Stimulated activated CD4-positive, alpha-beta T cell treated with anti-CD3 and anti-CD28 coated beads, TNF-alpha, amount 100 ng/mL, for 48 hours (primary cell): ENCODE data around the gene PCSK4.
"Not testable (repeated sequence)": the region's sequence is repeated elsewhere in the genome, so short reads cannot be mapped to it uniquely, and the experiment has no call there.

Source experiments
- DNase-seq, 3 donors: peaks; one replicate each; pipeline ENCODE4 v3.0.0-alpha.2; 2020; ENCODE audit warnings: low read depth in 3 of 3

PCSK4 gene

GRCh38 chr19:1453525-1454364, 36.4 kb downstream of the PCSK4 start:
- DNase-seq: no peak

- no peak for DNase-seq
Observed at GRCh38 chr19:1452802-1453524, 37.2 kb downstream of the PCSK4 start.

GRCh38 chr19:1451916-1452801, 38.0 kb downstream of the PCSK4 start:
- DNase-seq: no peak

- no peak for DNase-seq
Observed at GRCh38 chr19:1450735-1451731, 39.1 kb downstream of the PCSK4 start.

- DNase-seq: no peak
Observed at GRCh38 chr19:1449467-1450442, 40.4 kb downstream of the PCSK4 start, which contains the start of gene APC2. Gene APC2, plus strand, starts transcription at chr19:1450121. Its CDS starts 2,881 bp downstream, at chr19:1453002.

- no peak for DNase-seq
Observed at GRCh38 chr19:1447944-1448343, 42.2 kb downstream of the PCSK4 start.

GRCh38 chr19:1447504-1447903, 42.6 kb downstream of the PCSK4 start:
- no peak for DNase-seq

GRCh38 chr19:1446713-1447481, 43.3 kb downstream of the PCSK4 start:
- no peak for DNase-seq

GRCh38 chr19:1445932-1446712, 44.0 kb downstream of the PCSK4 start:
- DNase-seq: no peak

GRCh38 chr19:1445185-1445931, 44.8 kb downstream of the PCSK4 start:
- peak; percentile 48 to 77 (median 60) for DNase-seq

- DNase-seq: no peak
Observed at GRCh38 chr19:1441677-1442438, 48.3 kb downstream of the PCSK4 start.

GRCh38 chr19:1441022-1441426, 49.1 kb downstream of the PCSK4 start:
- DNase-seq: no peak

GRCh38 chr19:1440418-1440801, 49.7 kb downstream of the PCSK4 start:
- DNase-seq: no peak

- DNase-seq: not testable (repeated sequence)
Observed at GRCh38 chr19:1439525-1440417, 50.4 kb downstream of the PCSK4 start.

GRCh38 chr19:1438933-1439354, 51.2 kb downstream of the PCSK4 start:
- no peak for DNase-seq
